RWPE1 (cell line): ENCODE measurements around the gene GRB10.

Source experiments
- CTCF ChIA-PET: fragments of 350-600 bp; sonication (Branson Sonifier 250); formaldehyde crosslinking; extraction: SDS; loops from one replicate; lab custom pipeline; 2021; lab: Yijun Ruan, JAX
- POLR2A ChIA-PET: fragments of 400-600 bp; formaldehyde crosslinking; extraction: SDS; loops from one replicate; lab custom pipeline; 2020; ENCODE audit warnings: antibody characterized with exemption; ENCODE audit not compliant: low non-redundant PET; lab: Yijun Ruan, JAX
- DNase-seq: peaks from one replicate; pipeline ENCODE4 v3.0.0; 2012; ENCODE audit warnings: low spot score
- H3K27ac ChIP-seq: fragments of 450-650 bp; 2 replicates; pipeline ENCODE4 v1.5.1; 2017
- TF ChIP-seq, protein P1 (sequence below): fragments of 450-650 bp; conservative IDR thresholded peaks from 2 replicates; pipeline ENCODE4 v1.5.1; 2017; ENCODE audit warnings: low read depth, mild to moderate bottlenecking

GRB10 gene

GRCh38 chr7:50782375-50783208 is at the start of gene GRB10:
Gene GRB10, minus strand, starts transcription at chr7:50782896. Its CDS starts 50,574 bp downstream, at chr7:50732322.
- ChIA-PET POLR2A (no interaction called here), CTCF (no interaction called here)
- TF ChIP-seq, protein P1, sequence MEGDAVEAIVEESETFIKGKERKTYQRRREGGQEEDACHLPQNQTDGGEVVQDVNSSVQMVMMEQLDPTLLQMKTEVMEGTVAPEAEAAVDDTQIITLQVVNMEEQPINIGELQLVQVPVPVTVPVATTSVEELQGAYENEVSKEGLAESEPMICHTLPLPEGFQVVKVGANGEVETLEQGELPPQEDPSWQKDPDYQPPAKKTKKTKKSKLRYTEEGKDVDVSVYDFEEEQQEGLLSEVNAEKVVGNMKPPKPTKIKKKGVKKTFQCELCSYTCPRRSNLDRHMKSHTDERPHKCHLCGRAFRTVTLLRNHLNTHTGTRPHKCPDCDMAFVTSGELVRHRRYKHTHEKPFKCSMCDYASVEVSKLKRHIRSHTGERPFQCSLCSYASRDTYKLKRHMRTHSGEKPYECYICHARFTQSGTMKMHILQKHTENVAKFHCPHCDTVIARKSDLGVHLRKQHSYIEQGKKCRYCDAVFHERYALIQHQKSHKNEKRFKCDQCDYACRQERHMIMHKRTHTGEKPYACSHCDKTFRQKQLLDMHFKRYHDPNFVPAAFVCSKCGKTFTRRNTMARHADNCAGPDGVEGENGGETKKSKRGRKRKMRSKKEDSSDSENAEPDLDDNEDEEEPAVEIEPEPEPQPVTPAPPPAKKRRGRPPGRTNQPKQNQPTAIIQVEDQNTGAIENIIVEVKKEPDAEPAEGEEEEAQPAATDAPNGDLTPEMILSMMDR: peak; percentile 64
- H3K27ac ChIP-seq: no peak within 1 kb of the TSS
- no peak for DNase-seq

- CTCF ChIA-PET: no interaction called here
- H3K27ac ChIP-seq: no peak overlapping the region
Observed at GRCh38 chr7:50828801-50829200, 46.1 kb upstream of the GRB10 start.

GRCh38 chr7:50828116-50828515 is 45.4 kb upstream of the GRB10 start:
- ChIA-PET CTCF (interaction anchor here (0.6 kb wide), 1 partner anchor 307 kb away, joined by 4 read pairs; no protein-coding TSS in a partner anchor), POLR2A (no interaction called here)
- TF ChIP-seq, protein P1: no peak

More at GRCh38 chr7:50828801-50829200, 46.1 kb upstream of the GRB10 start:
- TF ChIP-seq, protein P1: no peak
- POLR2A ChIA-PET: no interaction called here
- no peak for DNase-seq

DNA sequence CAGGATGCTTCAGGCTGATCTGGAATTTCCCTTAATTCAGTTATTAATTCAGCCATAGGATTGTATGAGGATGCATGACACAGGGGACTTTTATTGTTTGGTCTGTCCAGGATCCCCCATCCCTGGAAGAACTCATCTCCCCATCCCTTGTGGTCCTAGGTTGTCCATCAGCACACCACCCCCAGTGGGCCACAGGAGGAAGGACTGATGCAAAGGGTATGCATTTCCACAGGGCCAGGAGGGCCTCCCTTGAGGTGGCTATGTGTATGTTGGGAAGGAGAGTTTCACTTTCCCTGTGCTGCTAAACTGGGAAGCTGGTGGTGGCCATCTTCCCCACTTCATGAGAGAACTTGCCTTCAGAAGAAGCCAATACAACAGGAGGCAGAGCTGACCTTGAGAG is 44.6 kb upstream of the GRB10 start:
- ChIA-PET CTCF (interaction anchor here (0.6 to 0.7 kb wide), 3 partner anchors 13 to 325 kb away, joined by 3 to 4 read pairs (median 4); no protein-coding TSS in a partner anchor), POLR2A (no interaction called here)
- DNase-seq: no peak
- H3K27ac ChIP-seq: peak overlapping the region; percentile 34; the same call in 1 of the 2 replicates
- TF ChIP-seq, protein P1: no peak

More at GRCh38 chr7:50828116-50828515, 45.4 kb upstream of the GRB10 start:
- H3K27ac ChIP-seq: no peak overlapping the region
- DNase-seq: no peak

DNA sequence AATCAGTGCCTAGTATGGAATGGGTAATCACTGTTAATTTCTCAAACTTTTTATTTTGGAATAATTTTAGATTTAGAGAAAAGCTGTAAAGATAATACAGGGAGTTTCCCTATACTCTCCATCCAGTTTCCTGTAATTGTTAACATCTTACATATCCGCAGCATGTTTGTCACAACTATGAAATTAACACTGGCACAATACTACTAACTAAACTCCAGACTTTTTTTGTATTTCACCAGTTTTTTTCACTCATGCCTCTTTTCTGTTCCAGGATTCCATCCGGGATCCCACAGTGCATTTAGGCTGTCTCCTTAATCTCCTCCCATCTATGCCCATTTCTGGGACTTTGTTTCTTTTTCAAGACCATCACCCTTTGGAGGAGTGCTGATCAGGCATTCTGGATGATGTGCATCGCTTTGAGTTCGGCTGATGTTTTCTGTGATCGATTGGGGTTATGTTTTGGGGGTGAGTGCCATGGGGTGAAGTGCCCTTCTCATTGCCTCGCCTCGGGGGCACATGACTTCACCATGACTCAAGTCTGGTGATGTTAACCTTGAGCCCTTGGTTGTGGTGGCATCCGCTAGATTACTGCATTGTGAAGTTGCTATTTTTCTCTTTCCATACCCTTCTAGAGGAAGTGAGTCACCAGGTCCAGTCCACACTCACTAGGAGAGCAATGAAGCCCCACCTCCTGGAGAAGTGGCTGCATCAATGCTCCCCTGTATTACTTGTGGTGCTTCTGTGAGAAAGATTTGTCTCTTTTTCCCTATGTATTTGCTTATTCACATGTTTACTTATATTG is 43.9 kb upstream of the GRB10 start:
- DNase-seq: peak; percentile 78
- TF ChIP-seq, protein P1: no peak
- ChIA-PET CTCF (interaction anchor here (0.7 kb wide), 1 partner anchor 326 kb away, joined by 4 read pairs; no protein-coding TSS in a partner anchor), POLR2A (no interaction called here)
- H3K27ac ChIP-seq: peak overlapping the region; percentile 58

- TF ChIP-seq, protein P1: no peak
- ChIA-PET POLR2A (no interaction called here), CTCF (no interaction called here)
Observed at GRCh38 chr7:50825465-50825864, 42.8 kb upstream of the GRB10 start.

More at GRCh38 chr7:50825465-50825864, 42.8 kb upstream of the GRB10 start:
- no peak for DNase-seq
- no peak overlapping the region for H3K27ac ChIP-seq
